ENCODE results near the gene SH3PXD2B.

Gene SH3PXD2B

DNA sequence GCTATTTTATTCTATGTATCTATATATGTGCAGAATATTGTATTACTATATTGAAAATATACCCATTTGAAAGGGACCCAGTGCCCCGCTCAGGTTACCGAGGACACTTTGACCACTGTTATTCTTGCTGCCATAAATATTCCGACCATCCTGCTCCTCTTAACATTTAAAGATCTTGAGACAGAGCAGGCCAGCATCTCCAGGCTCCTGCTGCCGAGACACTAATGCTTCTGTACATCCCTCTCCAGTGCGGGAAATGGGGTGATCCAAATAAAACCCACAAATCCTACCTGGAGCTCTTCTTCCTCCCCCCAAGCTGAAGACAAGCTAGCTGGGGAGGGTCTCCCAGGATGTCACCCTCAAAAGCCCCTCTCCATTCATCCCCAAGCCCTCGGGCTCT is 3.9 kb downstream of the SH3PXD2B start:
- TF ChIP-seq, protein P1, sequence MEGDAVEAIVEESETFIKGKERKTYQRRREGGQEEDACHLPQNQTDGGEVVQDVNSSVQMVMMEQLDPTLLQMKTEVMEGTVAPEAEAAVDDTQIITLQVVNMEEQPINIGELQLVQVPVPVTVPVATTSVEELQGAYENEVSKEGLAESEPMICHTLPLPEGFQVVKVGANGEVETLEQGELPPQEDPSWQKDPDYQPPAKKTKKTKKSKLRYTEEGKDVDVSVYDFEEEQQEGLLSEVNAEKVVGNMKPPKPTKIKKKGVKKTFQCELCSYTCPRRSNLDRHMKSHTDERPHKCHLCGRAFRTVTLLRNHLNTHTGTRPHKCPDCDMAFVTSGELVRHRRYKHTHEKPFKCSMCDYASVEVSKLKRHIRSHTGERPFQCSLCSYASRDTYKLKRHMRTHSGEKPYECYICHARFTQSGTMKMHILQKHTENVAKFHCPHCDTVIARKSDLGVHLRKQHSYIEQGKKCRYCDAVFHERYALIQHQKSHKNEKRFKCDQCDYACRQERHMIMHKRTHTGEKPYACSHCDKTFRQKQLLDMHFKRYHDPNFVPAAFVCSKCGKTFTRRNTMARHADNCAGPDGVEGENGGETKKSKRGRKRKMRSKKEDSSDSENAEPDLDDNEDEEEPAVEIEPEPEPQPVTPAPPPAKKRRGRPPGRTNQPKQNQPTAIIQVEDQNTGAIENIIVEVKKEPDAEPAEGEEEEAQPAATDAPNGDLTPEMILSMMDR (IDR thresholded peaks at IDR 0.05), result no peak

DNA sequence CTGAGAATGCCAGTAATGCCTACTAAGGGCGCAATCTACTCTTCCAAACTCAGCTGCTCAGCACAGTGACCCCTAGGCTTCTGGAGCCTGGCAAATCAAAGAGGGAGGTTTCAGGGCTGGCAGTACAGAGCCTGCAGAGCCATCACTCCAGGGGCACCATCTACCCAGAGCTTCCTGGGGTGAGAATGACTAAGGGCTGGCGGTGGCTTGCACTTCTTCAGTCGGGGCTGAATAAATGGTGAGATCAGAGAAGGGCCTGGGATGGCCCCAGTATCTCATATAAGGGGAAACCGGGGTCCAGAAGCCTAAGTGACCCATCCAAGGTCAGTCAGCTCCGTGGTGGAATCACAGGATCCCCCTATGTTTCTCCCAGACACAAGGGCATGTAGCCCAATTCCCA is 5.3 kb downstream of the SH3PXD2B start:
- TF ChIP-seq, protein P1 (IDR thresholded peaks at IDR 0.05), result no peak

DNA sequence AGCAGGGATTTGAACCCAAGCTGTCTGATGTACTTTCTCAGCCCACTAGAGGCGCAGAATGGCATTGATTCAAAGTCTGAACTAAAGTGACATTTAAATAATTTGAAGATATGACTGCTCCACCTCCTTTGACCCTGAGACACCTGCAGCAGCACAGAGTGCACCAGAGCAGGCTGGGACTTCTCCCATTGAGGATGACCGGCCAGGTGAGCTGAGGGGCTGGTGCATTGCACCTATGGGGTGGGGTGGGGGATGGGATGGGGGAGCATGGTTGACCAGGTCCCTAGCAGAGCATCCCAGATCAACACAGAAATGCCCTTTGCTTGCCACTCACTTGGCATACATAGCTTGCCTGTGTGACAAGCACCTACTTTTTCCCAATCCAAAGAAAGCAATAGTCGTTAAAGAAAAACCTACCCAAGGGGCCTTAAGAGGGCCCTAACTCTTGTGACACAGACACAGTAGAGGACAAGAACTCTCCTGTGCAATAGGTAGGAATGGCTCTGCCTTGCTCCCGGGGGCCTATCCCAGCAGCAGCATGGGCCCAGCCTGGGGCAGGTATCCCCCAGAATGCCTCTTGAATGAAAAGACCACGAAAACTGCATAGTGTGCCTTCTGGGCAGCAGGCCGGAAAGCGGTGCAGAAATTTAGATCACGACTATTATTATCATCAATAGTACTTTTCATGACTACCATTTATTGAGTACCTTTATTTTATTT is 6.5 kb downstream of the SH3PXD2B start:
- TF ChIP-seq, protein P1 (IDR thresholded peaks at IDR 0.05), result no peak

DNA sequence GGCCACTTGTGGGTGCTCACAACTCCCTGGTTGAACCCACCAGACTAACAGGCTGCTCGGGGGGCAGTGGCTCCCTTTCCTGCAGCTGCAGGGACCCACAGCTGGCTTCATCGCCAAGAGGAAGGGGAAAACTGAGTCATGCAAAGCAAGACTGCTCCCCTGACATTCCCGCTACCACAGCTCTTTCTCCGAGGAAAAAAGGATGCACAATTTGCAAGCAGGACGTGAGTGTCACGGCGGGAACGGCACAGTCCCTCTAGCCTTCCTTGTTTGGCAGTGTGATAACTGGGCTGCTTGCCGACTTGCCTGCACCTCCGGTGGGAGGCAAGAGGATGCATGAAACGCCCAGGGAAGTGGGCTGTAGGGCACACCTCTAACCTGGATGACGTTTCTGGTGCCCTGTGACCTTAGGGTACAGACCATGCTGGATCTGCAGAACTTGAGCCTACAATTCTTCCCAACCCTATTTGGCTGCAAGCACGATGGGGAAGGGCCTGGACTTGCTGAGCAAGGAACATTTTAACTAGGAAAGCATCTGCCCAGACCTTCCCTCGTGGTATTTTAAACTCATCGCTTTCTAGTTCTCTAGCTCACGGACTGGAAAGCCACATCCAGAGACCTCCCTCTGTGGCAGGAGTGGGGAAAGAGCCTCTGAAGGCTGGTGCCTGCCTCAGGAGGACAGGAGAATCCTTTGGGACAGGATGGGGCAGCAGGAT is 7.8 kb downstream of the SH3PXD2B start:
- TF ChIP-seq, protein P1 (IDR thresholded peaks at IDR 0.05), result no peak

DNA sequence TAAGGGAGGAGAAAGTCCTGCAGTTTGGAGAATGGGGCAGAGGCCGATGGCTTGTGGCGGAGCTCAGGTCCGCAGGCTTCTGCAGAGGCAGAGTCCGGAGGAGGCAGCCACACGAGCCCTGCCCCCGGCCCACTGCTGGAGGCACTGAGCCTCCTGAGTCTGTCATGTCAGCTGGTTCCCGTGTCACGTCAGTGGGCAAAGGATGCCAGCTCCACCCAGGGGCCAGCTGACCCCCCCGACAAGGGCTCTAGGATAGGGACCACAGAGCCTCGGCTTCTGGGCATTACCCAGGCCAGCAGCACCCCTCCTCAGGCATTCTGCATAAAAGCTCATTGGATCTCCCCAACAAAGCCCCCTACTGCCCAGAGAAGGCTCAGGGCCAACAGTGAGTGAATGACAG is 8.5 kb downstream of the SH3PXD2B start:
- TF ChIP-seq, protein P1 (IDR thresholded peaks at IDR 0.05), result no peak

DNA sequence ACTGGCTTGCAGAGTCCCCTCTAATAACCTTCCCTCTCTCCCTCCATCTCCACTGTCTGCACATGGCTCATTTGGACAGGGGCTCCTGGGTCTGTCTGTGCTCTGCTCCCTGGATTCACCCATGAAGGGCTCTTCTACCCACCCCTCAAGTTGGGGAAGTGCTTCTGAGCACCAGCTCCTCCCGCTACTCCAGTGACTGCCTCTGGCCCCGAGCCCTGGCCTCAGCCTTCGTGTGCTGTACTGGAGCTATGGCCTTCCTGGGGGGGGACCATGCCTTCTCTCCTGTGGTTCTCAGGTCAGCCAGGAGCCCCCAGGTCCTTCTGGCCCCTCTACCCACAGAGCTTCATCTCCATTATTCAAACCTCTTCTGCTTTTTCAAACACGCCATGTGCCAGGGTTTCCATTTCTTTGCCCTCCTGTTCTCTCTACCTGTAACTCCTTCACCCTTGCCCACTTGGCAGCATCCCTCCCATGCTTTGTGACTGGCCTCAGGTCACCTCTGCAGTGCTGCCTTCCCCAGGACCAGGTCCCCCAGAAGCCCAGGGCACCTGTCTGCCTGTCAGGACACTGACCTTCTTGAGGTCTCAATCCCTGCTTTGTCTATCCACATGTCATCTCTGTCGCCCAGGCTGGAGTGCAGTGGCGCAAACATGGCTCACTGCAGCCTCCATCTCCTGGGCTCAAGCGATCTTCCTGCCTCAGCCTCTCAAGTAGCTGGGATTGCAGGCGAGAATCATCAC is 9.5 kb downstream of the SH3PXD2B start:
- TF ChIP-seq, protein P1 (IDR thresholded peaks at IDR 0.05), result no peak

DNA sequence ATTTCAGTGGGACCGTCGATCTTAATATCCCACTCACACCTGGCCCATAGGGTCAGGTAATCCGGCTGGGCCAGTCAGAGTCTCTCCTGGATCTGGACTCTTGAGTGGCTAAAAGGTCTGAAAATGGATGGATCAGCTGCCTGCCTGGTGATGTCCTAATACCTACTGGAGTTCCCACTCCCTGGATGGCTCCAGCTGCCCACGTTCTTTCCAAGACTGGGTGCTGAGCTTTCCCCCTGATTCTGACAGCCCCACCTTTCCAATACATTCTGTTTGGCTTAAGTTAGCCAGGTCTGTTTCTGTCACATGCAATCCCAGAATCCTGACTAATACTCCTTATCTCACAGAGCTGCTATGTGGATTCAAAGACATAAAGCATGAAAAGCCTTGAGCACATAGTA is 10.2 kb downstream of the SH3PXD2B start:
- TF ChIP-seq, protein P1 (IDR thresholded peaks at IDR 0.05), result no peak
